ENCODE results near the gene FNDC10. TPM values are rescaled to one million over a fixed set of nuclear protein-coding genes. Genes with fewer than 3 reads are reported as not detected.

FNDC10 gene
- total and polyA plus RNA-seq, 2 donors from 2014 or later = 2.6 to 18.2 TPM

- Histone ChIP-seq H3K27ac (ENCODE audit: low read depth in 2 of 2, low read length in 2 of 2) (no peak overlapping the region), H3K9me3 (ENCODE audit: control insufficient read depth in 2 of 3, insufficient read depth in 1 of 3, low read length in 3 of 3) (no peaks in the 10 kb centered on the region), H3K27me3 (ENCODE audit: control insufficient read depth, insufficient read depth, low read length) (no peaks in the 10 kb centered on the region), H3K4me1 (ENCODE audit: control insufficient read depth in 2 of 3, insufficient read depth in 2 of 3, low read depth in 1 of 3, low read length in 3 of 3) (no peaks in the 10 kb centered on the region), H3K9ac (ENCODE audit: low read length in 3 of 3) (no peak overlapping the region), H3K4me3 (ENCODE audit: low read length in 3 of 3) (no peak overlapping the region), H3K36me3 (ENCODE audit: control insufficient read depth in 2 of 3, insufficient read depth in 3 of 3, low read length in 3 of 3) (no peaks in the 10 kb centered on the region)
- FAIRE-seq = no peak
- no peak for DNase-seq
- intact Hi-C loops (cut with DNase I) = no loop called here
- TF ChIP-seq CTCF (IDR thresholded peaks at IDR 0.05; ENCODE audit: borderline replicate concordance, extremely low read depth, insufficient read depth) = no peak
Measured at GRCh38 chr1:1550087-1550486, 49.8 kb downstream of the FNDC10 start.

DNA sequence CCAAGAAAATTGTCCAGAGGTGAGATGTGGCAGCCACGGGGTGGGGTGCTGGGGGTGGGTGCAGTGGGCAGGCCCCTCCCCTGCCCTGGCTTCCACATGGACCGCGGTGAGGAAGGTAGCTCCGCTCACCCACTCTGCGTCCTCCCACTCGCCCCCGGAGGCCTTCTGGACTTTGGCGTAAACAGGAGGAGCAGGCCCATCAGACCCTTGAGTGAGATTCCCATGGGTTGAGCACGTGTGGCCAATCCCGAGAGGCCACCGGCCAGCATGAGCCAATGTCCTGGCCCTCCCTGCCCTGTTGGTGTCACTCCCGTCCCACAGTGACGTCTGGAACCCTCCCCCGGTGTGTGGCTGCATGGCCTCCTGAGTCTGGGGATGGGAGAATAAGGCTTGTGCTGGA lies 51.3 kb downstream of the FNDC10 start:
- Histone ChIP-seq H3K4me1 (ENCODE audit: control insufficient read depth in 2 of 3, insufficient read depth in 2 of 3, low read depth in 1 of 3, low read length in 3 of 3) (no peaks in the 10 kb centered on the region), H3K27ac (ENCODE audit: low read depth in 2 of 2, low read length in 2 of 2) (no peak overlapping the region), H3K9ac (ENCODE audit: low read length in 3 of 3) (no peak overlapping the region), H3K27me3 (ENCODE audit: control insufficient read depth, insufficient read depth, low read length) (no peaks in the 10 kb centered on the region), H3K9me3 (ENCODE audit: control insufficient read depth in 2 of 3, insufficient read depth in 1 of 3, low read length in 3 of 3) (no peaks in the 10 kb centered on the region), H3K36me3 (ENCODE audit: control insufficient read depth in 2 of 3, insufficient read depth in 3 of 3, low read length in 3 of 3) (no peaks in the 10 kb centered on the region), H3K4me3 (ENCODE audit: low read length in 3 of 3) (no peak overlapping the region)
- intact Hi-C loops (cut with DNase I) = no loop called here
- DNase-seq (peak in 1 of 5 donors; percentile 37), FAIRE-seq (no peak)
- TF ChIP-seq CTCF (IDR thresholded peaks at IDR 0.05; ENCODE audit: borderline replicate concordance, extremely low read depth, insufficient read depth) = no peak

Other genes with a start within 250 kb of the FNDC10 start
- 26.0 TPM for gene MXRA8, start 241.6 kb downstream of the FNDC10 start, total RNA-seq
- gene MXRA8, start 241.6 kb downstream of the FNDC10 start, polyA plus RNA-seq (ENCODE audit: insufficient read depth, low read depth, low replicate concordance) = 64.7 TPM
- gene AURKAIP1, start 224.9 kb downstream of the FNDC10 start, total RNA-seq = 111 TPM
- 359 TPM for gene AURKAIP1, start 224.9 kb downstream of the FNDC10 start, polyA plus RNA-seq (ENCODE audit: insufficient read depth, low read depth, low replicate concordance)
- gene CCNL2, start 200.8 kb downstream of the FNDC10 start, total RNA-seq = 199 TPM
- 72.0 TPM for gene CCNL2, start 200.8 kb downstream of the FNDC10 start, polyA plus RNA-seq (ENCODE audit: insufficient read depth, low read depth, low replicate concordance)
- 103 TPM for gene MRPL20, start 192.8 kb downstream of the FNDC10 start, total RNA-seq
- 221 TPM for gene MRPL20, start 192.8 kb downstream of the FNDC10 start, polyA plus RNA-seq (ENCODE audit: insufficient read depth, low read depth, low replicate concordance)
- 5.2 TPM for gene ANKRD65, start 178.9 kb downstream of the FNDC10 start, total RNA-seq
- gene ANKRD65, start 178.9 kb downstream of the FNDC10 start, polyA plus RNA-seq (ENCODE audit: insufficient read depth, low read depth, low replicate concordance) = 7.1 TPM
- gene VWA1, start 164.4 kb downstream of the FNDC10 start, total RNA-seq = 116 TPM
- gene VWA1, start 164.4 kb downstream of the FNDC10 start, polyA plus RNA-seq (ENCODE audit: insufficient read depth, low read depth, low replicate concordance) = 103 TPM
- gene ATAD3C, start 150.4 kb downstream of the FNDC10 start, total RNA-seq = 10.0 TPM
- 14.3 TPM for gene ATAD3C, start 150.4 kb downstream of the FNDC10 start, polyA plus RNA-seq (ENCODE audit: insufficient read depth, low read depth, low replicate concordance)
- gene ATAD3B, start 128.4 kb downstream of the FNDC10 start, total RNA-seq = 28.8 TPM
- gene ATAD3B, start 128.4 kb downstream of the FNDC10 start, polyA plus RNA-seq (ENCODE audit: insufficient read depth, low read depth, low replicate concordance) = 13.3 TPM
- 19.1 TPM for gene ATAD3A, start 88.0 kb downstream of the FNDC10 start, total RNA-seq
- 17.5 TPM for gene ATAD3A, start 88.0 kb downstream of the FNDC10 start, polyA plus RNA-seq (ENCODE audit: insufficient read depth, low read depth, low replicate concordance)
- gene TMEM240, start 59.5 kb downstream of the FNDC10 start, total RNA-seq = 1.9 TPM
- gene TMEM240, start 59.5 kb downstream of the FNDC10 start, polyA plus RNA-seq (ENCODE audit: insufficient read depth, low read depth, low replicate concordance) = 1.7 TPM
- gene SSU72, start 25.3 kb downstream of the FNDC10 start, total RNA-seq = 102 TPM
- 143 TPM for gene SSU72, start 25.3 kb downstream of the FNDC10 start, polyA plus RNA-seq (ENCODE audit: insufficient read depth, low read depth, low replicate concordance)
- 61.6 TPM for gene MIB2, start 15.4 kb upstream of the FNDC10 start, total RNA-seq
- 35.6 TPM for gene MIB2, start 15.4 kb upstream of the FNDC10 start, polyA plus RNA-seq (ENCODE audit: insufficient read depth, low read depth, low replicate concordance)
- gene MMP23B, start 32.0 kb upstream of the FNDC10 start, total RNA-seq = 7.1 TPM
- 4.0 TPM for gene MMP23B, start 32.0 kb upstream of the FNDC10 start, polyA plus RNA-seq (ENCODE audit: insufficient read depth, low read depth, low replicate concordance)
- gene CDK11B, start 58.9 kb upstream of the FNDC10 start, total RNA-seq = 24.0 TPM
- 13.9 TPM for gene CDK11B, start 58.9 kb upstream of the FNDC10 start, polyA plus RNA-seq (ENCODE audit: insufficient read depth, low read depth, low replicate concordance)
- 50.2 TPM for gene SLC35E2B, start 92.7 kb upstream of the FNDC10 start, total RNA-seq
- gene SLC35E2B, start 92.7 kb upstream of the FNDC10 start, polyA plus RNA-seq (ENCODE audit: insufficient read depth, low read depth, low replicate concordance) = 11.3 TPM
- gene CDK11A, start 124.2 kb upstream of the FNDC10 start, total RNA-seq = 37.3 TPM
- gene CDK11A, start 124.2 kb upstream of the FNDC10 start, polyA plus RNA-seq (ENCODE audit: insufficient read depth, low read depth, low replicate concordance) = 21.5 TPM
- 76.3 TPM for gene NADK, start 178.3 kb upstream of the FNDC10 start, total RNA-seq
- gene NADK, start 178.3 kb upstream of the FNDC10 start, polyA plus RNA-seq (ENCODE audit: insufficient read depth, low read depth, low replicate concordance) = 37.9 TPM